NCI-H2227 (cell line): ENCODE results near the gene CHID1.

ENCODE experiments used
- DNase-seq: peaks from one replicate; lab custom pipeline; 2025; ENCODE audit not compliant: unreplicated experiment; lab: John Stamatoyannopoulos, UW

Gene CHID1

GRCh38 chr11:837990-838307 is 72.7 kb downstream of the CHID1 start:
- DNase-seq, result no peak

DNA sequence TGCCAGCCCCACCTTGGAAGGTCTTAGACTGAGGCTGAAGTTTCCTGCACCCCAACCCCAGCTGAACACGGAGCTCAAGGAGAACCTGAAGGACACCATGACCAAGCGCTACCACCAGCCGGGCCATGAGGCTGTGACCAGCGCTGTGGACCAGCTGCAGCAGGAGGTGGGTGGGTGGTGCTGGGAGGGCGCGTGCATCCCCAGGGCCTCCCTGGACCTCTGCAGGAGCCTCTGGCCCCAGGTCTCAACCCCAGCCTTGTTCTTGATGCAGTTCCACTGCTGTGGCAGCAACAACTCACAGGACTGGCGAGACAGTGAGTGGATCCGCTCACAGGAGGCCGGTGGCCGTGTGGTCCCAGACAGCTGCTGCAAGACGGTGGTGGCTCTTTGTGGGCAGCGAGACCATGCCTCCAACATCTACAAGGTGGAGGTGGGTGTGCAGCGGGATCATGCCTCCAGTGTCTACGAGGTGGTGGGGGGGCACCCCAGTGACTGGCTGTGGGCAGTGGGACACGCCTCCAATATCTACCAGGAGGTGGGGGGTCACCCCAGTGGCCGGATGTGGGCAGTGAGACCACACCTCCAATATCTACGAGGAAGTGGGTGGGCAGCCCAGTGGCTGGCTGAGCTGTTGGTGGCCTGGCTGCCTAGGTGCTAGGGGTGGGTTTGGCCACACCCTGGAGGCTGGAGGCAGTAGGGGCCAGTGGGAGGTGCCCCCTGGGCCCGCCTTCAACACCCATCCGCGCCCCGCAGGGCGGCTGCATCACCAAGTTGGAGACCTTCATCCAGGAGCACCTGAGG is 73.2 kb downstream of the CHID1 start:
- no peak for DNase-seq

GRCh38 chr11:836700-837099 is 73.9 kb downstream of the CHID1 start:
- DNase-seq, result no peak

GRCh38 chr11:836274-836673 is 74.3 kb downstream of the CHID1 start:
- DNase-seq, result no peak

DNA sequence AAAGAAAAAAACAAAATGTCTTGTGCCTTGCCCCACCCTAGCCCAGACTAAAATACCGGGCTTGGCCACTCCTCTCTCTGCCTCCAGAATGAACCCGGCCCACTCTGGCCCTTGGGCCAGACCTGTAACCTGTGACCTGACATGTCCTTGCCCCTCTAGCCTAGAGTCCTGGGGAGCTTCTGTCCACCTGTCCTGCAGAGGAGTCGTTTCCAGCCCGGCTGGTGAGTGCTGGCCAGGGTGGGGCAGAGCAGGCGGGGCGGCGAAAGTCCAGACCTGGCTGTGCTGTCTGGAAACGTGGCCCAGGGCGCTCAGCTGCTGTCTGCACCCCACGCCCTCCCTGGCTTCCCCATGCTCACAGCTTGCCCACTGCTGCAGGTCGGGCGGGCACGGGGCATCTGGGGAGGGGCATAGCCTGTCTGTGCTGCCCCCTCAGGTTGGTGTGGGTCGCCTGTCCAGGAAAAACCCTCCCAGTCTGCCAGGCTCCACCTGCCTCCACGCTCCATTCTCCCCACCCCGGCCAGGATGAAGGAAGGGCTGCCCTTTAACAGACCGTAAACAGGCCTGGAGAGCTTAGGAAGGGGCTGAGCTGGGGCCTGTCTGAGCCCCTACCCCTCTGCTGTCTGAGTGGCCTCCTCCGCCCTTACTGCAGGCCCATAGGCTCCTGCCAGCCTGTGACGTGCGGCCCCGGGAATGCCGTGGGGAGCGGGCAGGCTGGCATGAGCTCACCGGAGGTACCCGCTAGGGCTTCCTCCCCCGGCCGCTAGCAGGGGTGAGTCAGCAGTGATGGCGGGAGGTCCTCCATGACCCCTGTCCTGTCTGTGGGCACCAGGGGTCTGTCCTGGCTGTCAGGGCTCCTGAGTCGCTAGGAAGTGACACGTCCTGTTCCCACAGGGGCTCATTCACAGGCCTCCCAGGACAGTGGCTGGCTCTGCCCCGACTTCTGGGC is 76.0 kb downstream of the CHID1 start:
- DNase-seq, result no peak

DNA sequence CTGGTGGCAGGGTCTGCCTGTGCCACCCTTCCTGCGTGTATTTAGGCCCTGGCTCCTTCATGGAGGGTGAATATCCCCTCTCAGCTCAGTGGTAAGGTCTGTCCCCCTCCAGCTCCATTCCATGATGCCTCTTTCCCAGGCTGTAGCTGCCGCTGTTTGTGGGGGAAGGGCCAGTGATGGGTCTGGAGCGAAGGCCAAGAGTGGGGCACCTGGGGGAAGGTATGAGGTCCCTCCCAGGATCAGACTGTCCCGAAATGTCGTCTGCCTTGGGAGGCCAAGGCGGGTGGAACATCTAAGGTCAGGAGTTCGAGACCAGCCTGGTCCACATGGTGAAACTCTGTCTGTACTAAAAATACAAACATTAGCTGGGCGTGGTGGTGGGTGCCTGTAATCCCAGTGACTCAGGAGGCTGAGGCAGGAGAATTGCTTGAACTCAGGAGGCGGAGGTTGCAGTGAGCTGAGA is 76.7 kb downstream of the CHID1 start:
- DNase-seq, result no peak

DNA sequence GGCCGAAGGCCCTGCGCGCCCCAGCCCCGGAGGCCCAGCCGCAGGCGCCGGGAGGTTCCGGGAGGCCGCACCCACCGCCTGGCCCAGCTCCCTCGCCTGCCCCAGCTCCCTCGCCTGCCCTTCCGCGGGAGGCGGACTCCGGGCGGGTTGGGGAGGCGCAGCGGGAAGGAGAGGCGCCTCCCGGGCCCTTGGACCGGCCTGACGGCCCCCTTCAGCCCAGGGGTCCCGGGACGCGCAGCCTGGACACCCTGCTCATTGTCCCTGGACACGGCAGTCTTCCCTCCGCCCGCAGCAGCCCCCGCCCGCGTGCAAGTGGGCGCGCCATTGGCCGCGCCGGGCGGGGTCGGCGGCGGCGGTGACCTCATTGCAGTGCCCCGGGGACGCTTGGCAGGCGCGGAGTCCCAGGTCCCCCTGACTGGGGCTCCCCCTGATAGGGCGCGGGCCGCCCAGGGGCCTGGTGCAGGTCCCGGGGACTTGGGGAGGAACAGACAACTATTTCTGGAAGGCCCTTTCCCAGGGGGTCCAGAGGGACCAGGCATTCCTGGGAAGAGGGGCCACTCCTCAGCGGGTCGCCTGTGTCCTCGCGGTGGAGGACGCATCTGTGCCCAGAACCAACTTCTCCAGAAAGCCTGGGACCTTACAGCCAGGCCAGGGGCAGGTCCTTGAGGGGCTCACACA is 77.4 kb downstream of the CHID1 start:
- peak; percentile 71 for DNase-seq

DNA sequence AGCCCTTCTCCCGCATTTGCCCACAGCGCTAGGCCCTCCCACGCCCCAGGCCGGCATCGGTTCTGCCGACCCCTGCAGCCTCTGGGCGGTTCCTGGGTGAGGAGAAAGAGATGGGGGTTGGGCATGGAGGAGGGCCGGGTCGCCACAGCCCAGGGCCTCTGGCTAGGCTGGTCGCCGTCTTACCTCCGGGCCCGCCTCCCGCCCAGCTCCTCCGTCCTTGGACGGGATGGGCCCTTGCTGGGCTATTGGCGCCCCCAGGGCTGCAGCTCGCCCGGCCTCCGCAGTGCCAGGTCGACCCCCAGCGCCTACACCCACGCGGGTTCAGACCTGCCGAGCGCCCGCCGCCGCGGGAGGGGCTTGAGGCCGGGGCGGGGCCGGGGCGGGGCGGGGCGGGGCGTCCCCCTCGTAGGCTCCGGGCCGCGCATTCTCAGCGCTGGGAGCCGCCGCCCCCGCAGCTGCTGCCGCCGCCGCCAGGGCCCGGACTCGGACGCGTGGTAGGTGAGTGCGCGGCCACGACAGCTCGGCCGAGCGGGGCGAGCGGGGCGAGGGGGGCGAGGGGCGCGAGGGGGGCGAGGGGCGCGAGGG is 78.0 kb downstream of the CHID1 start, which contains the start of gene CD151:
CD151 (plus strand) TSS at position 424 of the 585 bp plus-strand sequence. CDS start 3,118 bp downstream, outside the sequence.
- DNase-seq, result peak; percentile 86

GRCh38 chr11:831961-832528 is 78.6 kb downstream of the CHID1 start:
- no peak for DNase-seq

GRCh38 chr11:831118-831864 is 79.3 kb downstream of the CHID1 start:
- DNase-seq, result no peak

- DNase-seq, result peak; percentile 95
Observed at GRCh38 chr11:830295-831117, 80.1 kb downstream of the CHID1 start.

- no peak for DNase-seq
Observed at GRCh38 chr11:829847-830294, 80.7 kb downstream of the CHID1 start.

- DNase-seq, result no peak
Observed at GRCh38 chr11:829176-829846, 81.3 kb downstream of the CHID1 start.

- peak; percentile 63 for DNase-seq
Observed at GRCh38 chr11:828506-829175, 82.0 kb downstream of the CHID1 start.

DNA sequence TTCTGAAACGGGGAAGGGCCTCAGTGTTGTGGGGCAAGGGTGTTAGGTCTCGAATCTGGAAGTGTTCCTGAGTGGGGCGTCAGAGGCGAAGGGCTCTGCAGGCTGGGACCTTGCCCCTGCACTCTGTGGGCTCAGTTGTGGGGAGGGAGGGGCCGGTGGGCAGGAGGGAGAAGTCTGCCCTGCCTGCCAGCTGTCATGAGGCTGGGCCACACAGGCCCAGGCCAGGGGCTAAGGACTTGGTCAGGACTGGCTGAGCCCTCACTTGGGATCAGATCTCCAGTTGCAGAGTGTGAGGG is 82.8 kb downstream of the CHID1 start, which contains the start of gene CRACR2B:
CRACR2B (plus strand) TSS at position 23 of the 296 bp plus-strand sequence. CDS start 689 bp downstream, outside the sequence.
- no peak for DNase-seq

DNA sequence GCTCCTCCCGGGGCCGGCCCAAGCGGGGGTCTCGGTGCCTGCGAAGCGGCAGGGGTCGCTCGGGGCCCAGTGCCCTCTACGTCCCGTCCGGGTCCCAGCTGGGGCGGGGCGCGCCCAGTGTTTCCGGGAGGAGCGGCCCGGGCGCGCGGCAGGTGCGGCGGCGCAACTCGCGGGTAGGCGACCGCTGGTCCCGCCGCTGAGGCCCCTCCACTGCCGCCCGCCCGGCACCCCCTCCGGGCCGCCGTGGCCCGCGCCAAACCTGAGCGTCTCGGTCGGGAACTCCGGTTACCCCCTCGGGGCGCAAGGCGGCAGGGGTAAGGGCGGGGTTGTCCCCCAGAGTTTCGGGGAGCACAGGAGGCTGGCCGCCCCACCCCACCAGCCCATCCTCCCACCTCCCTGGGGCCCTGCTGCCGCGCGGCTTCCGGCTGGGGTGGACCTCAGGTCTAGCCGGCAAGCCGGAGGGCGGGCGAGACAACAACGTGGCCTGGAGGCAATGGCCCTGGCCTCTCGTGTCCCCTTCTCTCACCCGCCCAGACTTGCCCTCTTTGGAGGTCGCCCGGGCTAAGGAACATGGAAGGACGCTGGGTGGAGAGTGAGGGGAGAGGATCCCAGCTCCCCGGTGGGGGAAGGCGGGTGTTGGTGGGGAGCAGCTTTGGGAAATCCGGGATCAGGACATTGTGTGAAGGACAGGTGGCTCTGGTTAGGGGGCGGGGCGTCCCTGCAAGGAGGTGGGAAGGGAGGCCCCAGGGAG is 83.3 kb downstream of the CHID1 start:
- DNase-seq, result no peak

DNA sequence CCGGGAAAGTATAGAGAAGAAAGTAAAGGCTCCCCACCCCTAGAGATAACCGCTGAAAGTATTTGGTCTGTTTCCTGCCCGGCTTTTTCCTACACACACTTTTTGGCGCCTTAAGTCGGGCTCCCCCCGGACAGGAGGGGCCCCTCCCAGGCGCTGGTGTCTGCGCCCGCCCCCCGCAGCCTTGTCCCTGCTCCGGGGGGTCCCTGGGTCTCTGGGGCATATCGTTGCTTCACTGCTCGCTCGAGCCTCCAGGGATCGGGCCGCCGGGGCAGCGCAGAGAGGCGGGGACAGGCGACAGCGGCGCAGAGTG is 83.8 kb downstream of the CHID1 start:
- DNase-seq, result no peak
